Transverse colon (tissue), 4 donors: ENCODE data around the gene CACNA1B. TPM values are rescaled to one million over a fixed set of nuclear protein-coding genes. Genes with fewer than 3 reads are reported as not detected.

ENCODE experiments used
- DNase-seq: peaks from one replicate; pipeline ENCODE4 v3.0.0-alpha.2; 2019
- H3K27ac ChIP-seq, 4 donors: fragments of 200-600 bp; sonication (generic); 2 replicates each; pipeline ENCODE4 v1.5.1; 2016 to 2018; ENCODE audit warnings: inconsistent platforms in 4 of 4
- H3K27me3 ChIP-seq: fragments of 200-600 bp; sonication (generic); 2 replicates; pipeline ENCODE4 v1.5.1; 2017; ENCODE audit warnings: inconsistent platforms
- H3K36me3 ChIP-seq, 4 donors: fragments of 200-600 bp; sonication (generic); 2 replicates each; pipeline ENCODE4 v1.5.1; 2017 to 2019; ENCODE audit warnings: inconsistent platforms in 4 of 4
- H3K4me1 ChIP-seq, 4 donors: fragments of 200-600 bp; sonication (generic); 2 replicates each; pipeline ENCODE4 v1.5.1; 2017 to 2020; ENCODE audit warnings: inconsistent platforms in 4 of 4
- H3K4me3 ChIP-seq, 4 donors: fragments of 200-600 bp; sonication (generic); 1 replicate in 1 of 4; 2 replicates in 3 of 4; pipeline versions ENCODE4 v1.5.1 to v1.6.1; 2017 to 2019; ENCODE audit warnings: inconsistent platforms in 4 of 4
- H3K9me3 ChIP-seq, 2 donors: fragments of 200-600 bp; sonication (generic); 2 replicates each; pipeline ENCODE4 v1.5.1; 2017 to 2019; ENCODE audit warnings: inconsistent platforms in 2 of 2
- CTCF ChIP-seq, 5 experiments: fragments of 200-600 bp in 3 of 5; fragments of 450-650 bp in 2 of 5; sonication (generic) in 3 of 5; IDR thresholded peaks; 1 replicate in 2 of 5; 2 replicates in 3 of 5; pipeline ENCODE4 v1.5.1; 2016 to 2017; ENCODE audit warnings: antibody characterized with exemption in 5 of 5, inconsistent platforms in 3 of 5, mild to moderate bottlenecking in 2 of 5, moderate library complexity in 1 of 5
- EP300 ChIP-seq: sonication (generic); formaldehyde crosslinking; IDR thresholded peaks from one replicate; pipeline ENCODE4 v1.6.1; 2017; ENCODE audit warnings: antibody characterized with exemption, low read depth
- POLR2A ChIP-seq: fragments of 450-650 bp; IDR thresholded peaks from one replicate; pipeline ENCODE4 v1.6.1; 2016; ENCODE audit warnings: antibody characterized with exemption, mild to moderate bottlenecking, moderate library complexity
- POLR2AphosphoS5 ChIP-seq, 3 donors: sonication (generic); formaldehyde crosslinking; IDR thresholded peaks; one replicate each; pipeline ENCODE4 v1.6.1; 2016; ENCODE audit warnings: antibody characterized with exemption in 3 of 3
- WGBS, 2 donors: methylation state at CpG; one replicate each; pipeline ENCODE4 v1.1.5; 2018; ENCODE audit warnings: low coverage in 1 of 2; 5-methylcytosine and 5-hydroxymethylcytosine counted together
- in situ Hi-C, 4 donors: fragments of 200-750 bp; cut with MboI; loops; one replicate each; pipeline versions ENCODE4 v1.15.0 to v1.15.1; 2017; ENCODE audit warnings: low sequenced_read_pairs in 3 of 4, low pct_ligation_motif_present in 1 of 4, low pct_unique_long_range_greater_than_20kb in 1 of 4
- intact Hi-C: fragments of 100-400 bp; cut with DNase I; formaldehyde crosslinking; loops from one replicate; pipeline ENCODE4 v1.15.1; 2023; ENCODE audit warnings: low total_unique reads
- total RNA-seq, 4 donors: library from RNA; depleted of rRNA; stranded (reverse); fragments of >200 nt; gene quantifications; one replicate each; pipeline ENCODE4 v1.1.0, GENCODE V29; 2016

CACNA1B gene
- total RNA-seq, 4 donors from 2014 or later: 0.27 to 0.40 (median 0.35) TPM

DNA sequence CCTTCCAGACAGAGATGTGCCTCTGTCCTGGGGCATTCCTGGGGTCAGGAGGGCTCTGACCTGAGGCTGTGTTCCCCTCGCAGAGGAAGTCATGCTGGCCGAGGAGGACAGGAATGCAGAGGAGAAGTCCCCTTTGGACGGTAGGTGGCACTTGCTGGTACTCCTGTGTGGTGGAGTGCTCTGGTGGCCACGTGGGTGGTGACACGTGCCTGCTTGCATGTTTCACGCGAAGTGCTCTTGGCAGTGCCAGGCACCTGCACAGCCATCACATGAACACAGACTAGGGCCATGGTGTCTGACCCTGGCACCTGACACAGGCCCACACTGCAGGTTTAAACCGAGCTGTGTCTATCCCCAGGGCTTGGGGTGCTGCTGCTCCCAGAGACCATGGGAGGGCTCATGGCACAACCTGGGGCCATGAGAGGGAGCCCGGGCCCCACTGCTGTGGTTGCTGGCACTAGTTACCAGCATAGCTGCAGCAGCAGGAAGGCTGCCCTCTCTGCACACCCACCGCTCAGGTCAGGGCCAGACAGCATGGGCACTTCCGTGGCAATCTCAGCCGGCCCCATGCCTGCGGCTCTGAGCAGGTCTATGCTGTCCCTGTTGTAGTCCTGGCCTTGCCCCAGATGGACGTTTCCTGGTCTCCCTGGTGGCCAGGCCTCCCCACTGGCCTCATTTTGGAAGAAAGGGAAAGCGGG, 79.3 kb downstream of the CACNA1B start:
- in situ Hi-C loops (no loop called here), intact Hi-C loops (no loop called here)
- DNase-seq: no peak
- no peaks in the 10 kb centered on the region for H3K27me3 ChIP-seq
- TF ChIP-seq POLR2A: no peak
- TF ChIP-seq POLR2AphosphoS5 (IDR thresholded peaks at IDR 0.05): no peak
- TF ChIP-seq CTCF (IDR thresholded peaks at IDR 0.05): no peak
- TF ChIP-seq EP300: no peak
- WGBS, 2 donors: 42 to 69% methylated on average over 2 to 14 of the region's 15 CpGs
- no peak overlapping the region for H3K4me3 ChIP-seq
- no peaks in the 10 kb centered on the region for H3K4me1 ChIP-seq
- no peak overlapping the region for H3K27ac ChIP-seq
- H3K9me3 ChIP-seq: no peaks in the 10 kb centered on the region
- no peaks in the 10 kb centered on the region for H3K36me3 ChIP-seq

DNA sequence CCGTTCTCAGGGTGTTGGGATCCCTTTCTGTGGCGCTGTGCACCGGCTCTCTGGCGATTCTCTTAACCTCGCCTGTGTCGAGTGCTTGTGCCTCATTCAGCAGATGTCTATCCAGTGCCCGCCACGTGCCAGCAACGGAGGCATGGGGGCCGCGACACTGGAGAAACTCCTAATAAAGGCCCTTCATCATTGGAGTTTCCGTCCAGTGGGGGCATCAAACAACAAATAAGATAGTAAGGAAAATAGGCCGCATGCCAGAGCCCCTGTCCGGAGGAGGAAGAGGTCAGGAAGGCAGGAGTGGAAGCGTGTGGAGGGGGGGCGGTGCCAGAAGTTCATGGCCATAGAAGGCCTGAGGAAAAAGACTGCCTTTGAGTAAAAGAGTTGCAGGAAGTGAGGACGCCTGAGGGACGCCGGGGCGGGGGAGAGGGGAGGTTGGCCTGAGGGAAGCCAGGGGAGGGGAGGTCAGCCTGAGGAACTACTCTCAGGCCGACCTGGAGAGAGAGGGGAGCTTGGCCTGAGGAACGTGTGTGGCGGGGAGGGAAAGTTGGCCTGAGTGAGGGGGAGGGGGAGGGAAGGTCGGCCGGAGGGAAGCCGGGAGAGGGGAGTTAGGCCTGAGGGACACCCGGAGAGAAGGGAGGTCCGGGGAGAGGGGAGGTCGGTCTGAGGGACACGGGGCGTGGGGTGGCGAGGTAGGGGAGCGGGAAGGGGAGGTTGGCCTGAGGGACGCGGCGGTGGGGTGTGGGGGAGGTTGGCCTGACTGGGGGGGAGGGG, 82.2 kb downstream of the CACNA1B start:
- no peak for DNase-seq
- intact Hi-C loops: no loop called here

DNA sequence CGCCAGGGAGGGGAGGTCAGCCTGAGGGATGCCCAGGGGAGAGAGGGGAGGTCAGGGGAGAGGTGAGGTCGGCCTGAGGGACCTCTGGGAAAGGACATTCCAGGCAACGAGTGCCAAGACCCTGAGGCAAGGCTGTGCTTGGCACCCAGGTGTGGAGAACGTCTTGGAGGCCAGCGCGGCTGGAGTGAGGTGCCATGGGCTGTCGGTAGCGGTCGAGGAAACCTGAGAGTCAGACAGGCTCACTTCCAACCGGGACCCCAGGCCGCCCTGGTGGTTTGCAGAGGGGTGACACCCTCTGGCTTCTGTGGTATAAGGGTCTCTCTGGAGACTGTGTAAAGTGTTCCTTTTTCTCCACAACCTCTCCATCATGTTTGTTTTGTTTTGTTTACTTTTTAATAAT, 82.9 kb downstream of the CACNA1B start:
- no peak for DNase-seq
- in situ Hi-C loops (no loop called here), intact Hi-C loops (no loop called here)
- Histone ChIP-seq H3K4me3 (no peak overlapping the region), H3K4me1 (no peaks in the 10 kb centered on the region), H3K36me3 (no peaks in the 10 kb centered on the region), H3K9me3 (no peaks in the 10 kb centered on the region), H3K27ac (no peak overlapping the region), H3K27me3 (no peaks in the 10 kb centered on the region)
- TF ChIP-seq POLR2A (no peak), EP300 (no peak), CTCF (IDR thresholded peaks at IDR 0.05) (no peak), POLR2AphosphoS5 (IDR thresholded peaks at IDR 0.05) (no peak)
- 33 to 77% methylated on average over 2 to 11 of the region's 11 CpGs for WGBS, 2 donors

More for the DNA sequence above, 82.2 kb downstream of the CACNA1B start:
- no peaks in the 10 kb centered on the region for H3K9me3 ChIP-seq
- TF ChIP-seq POLR2A (no peak), CTCF (IDR thresholded peaks at IDR 0.05) (no peak), EP300 (no peak), POLR2AphosphoS5 (IDR thresholded peaks at IDR 0.05) (no peak)
- WGBS, 2 donors: 83 to 86% methylated on average over 22 to 36 of the region's 36 CpGs
- no peaks in the 10 kb centered on the region for H3K27me3 ChIP-seq
- no peak overlapping the region for H3K27ac ChIP-seq
- no peak overlapping the region for H3K4me3 ChIP-seq
- H3K4me1 ChIP-seq: no peaks in the 10 kb centered on the region
- no peaks in the 10 kb centered on the region for H3K36me3 ChIP-seq
- in situ Hi-C loops: no loop called here

- no peaks in the 10 kb centered on the region for H3K4me1 ChIP-seq
- H3K27ac ChIP-seq: no peak overlapping the region
- no peaks in the 10 kb centered on the region for H3K9me3 ChIP-seq
- intact Hi-C loops (no loop called here), in situ Hi-C loops (no loop called here)
- WGBS, 2 donors: 77 to 89% methylated on average over 5 to 6 of the region's 6 CpGs
- TF ChIP-seq POLR2A (no peak), POLR2AphosphoS5 (IDR thresholded peaks at IDR 0.05) (no peak)
- no peaks in the 10 kb centered on the region for H3K27me3 ChIP-seq
- DNase-seq: no peak
- no peak overlapping the region for H3K4me3 ChIP-seq
- H3K36me3 ChIP-seq: no peaks in the 10 kb centered on the region
Observed at GRCh38 chr9:137963525-137963924, 85.9 kb downstream of the CACNA1B start.
